ENCODE measurements around the gene MGME1. TPM values are rescaled to one million over a fixed set of nuclear protein-coding genes. Genes with fewer than 3 reads are reported as not detected.

The MGME1 gene
- total RNA-seq, 1 donor = 8.3 TPM

DNA sequence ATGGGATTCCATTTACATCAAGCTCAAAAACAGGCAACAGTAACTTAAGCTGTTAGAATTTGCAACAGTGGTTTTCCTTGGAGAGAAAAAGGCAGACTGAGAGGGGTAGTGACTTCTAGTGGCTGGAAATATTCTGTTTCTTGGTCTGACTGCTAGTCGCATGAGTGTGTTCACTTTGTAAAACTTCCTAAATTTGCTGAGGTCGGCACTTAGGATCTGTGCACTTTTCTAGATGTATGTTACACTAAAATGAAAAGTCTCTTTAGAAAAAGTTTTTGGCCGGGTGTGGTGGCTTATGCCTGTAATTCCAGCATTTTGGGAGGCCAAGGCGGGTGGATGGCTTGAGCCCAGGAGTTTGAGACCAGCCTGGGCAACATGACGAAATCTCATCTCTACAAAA, 70.2 kb downstream of the MGME1 start:
- peaks cover 3% of the 10 kb centered on the region for H3K27me3 ChIP-seq (ENCODE audit: insufficient read depth, low read length)
- H4K20me1 ChIP-seq (ENCODE audit: insufficient read depth, low read length) = no peaks in the 10 kb centered on the region
- no peak overlapping the region for H2AFZ ChIP-seq (ENCODE audit: low read length)
- H3K27ac ChIP-seq (ENCODE audit: low read depth, low read length) = no peak overlapping the region
- no peaks in the 10 kb centered on the region for H3K36me3 ChIP-seq (ENCODE audit: insufficient read depth, low read length)
- no peaks in the 10 kb centered on the region for H3K9me3 ChIP-seq (ENCODE audit: low read depth, low read length)
- no peaks in the 10 kb centered on the region for H3K79me2 ChIP-seq (ENCODE audit: insufficient read depth, low read length)
- no peak for DNase-seq (ENCODE audit: insufficient read length, low spot score, missing footprints)
- TF ChIP-seq CTCF (IDR thresholded peaks at IDR 0.05; ENCODE audit: extremely low read depth, low read depth, low read length) = no peak
- no peak overlapping the region for H3K4me3 ChIP-seq (ENCODE audit: insufficient read depth, low read length)
- no peak overlapping the region for H3K4me2 ChIP-seq (ENCODE audit: insufficient read depth, low read length)
- H3K4me1 ChIP-seq (ENCODE audit: insufficient read depth, low read length) = no peaks in the 10 kb centered on the region

Small RNA genes within 50 kb of the gene (small RNA-seq; reads per million reads assigned to genes)
- 768 reads per million, percentile 99 among the genes with 10 or more reads in this experiment for gene SNORD17

Other genes with a start within 250 kb of the MGME1 start
- 89.9 and 93.7 TPM in 2 replicates for gene SNX5, start 224 bp upstream of the MGME1 start, total RNA-seq
- not detected in 2 replicates for gene OVOL2, start 88.9 kb downstream of the MGME1 start, total RNA-seq
- 17.4 and 20.6 TPM in 2 replicates for gene KAT14, start 168.8 kb downstream of the MGME1 start, total RNA-seq
- gene PET117, start 168.8 kb downstream of the MGME1 start, total RNA-seq = 12.1 and 13.4 TPM in 2 replicates